A549 (cell line): Measurements from ENCODE around the gene LNX2.

ENCODE experiments used
- BHLHE40 ChIP-seq: IDR thresholded peaks from 2 replicates; pipeline ENCODE4 v1.6.1; 2012; ENCODE audit warnings: low read depth, low read length, inconsistent platforms
- CEBPB ChIP-seq, 2 experiments: fragments of >200 bp in 1 of 2; sonication (Bioruptor Twin) in 1 of 2; formaldehyde crosslinking in 1 of 2; IDR thresholded peaks; 2 replicates each; pipeline ENCODE4 v1.6.1; 2012 to 2016
- CTCF ChIP-seq: fragments of >200 bp; sonication (Bioruptor Twin); formaldehyde crosslinking; IDR thresholded peaks from 3 replicates; pipeline ENCODE4 v1.5.1; 2016
- HDAC2 ChIP-seq: fragments of 200-600 bp; sonication (generic); IDR thresholded peaks from 2 replicates; pipeline ENCODE4 v1.6.1; 2016
- HES2 ChIP-seq: fragments of >200 bp; sonication (Bioruptor Twin); formaldehyde crosslinking; IDR thresholded peaks from 2 replicates; pipeline ENCODE4 v1.6.1; 2016
- JUN ChIP-seq, 2 experiments: fragments of >200 bp; sonication (Bioruptor Twin); formaldehyde crosslinking; IDR thresholded peaks; 2 replicates in 1 of 2; 3 replicates in 1 of 2; pipeline ENCODE4 v1.6.1; 2016 to 2017
- MAFK ChIP-seq: fragments of 450-650 bp; IDR thresholded peaks from 2 replicates; pipeline ENCODE4 v1.6.1; 2014; ENCODE audit not compliant: partially characterized antibody
- MAX ChIP-seq: IDR thresholded peaks from 2 replicates; pipeline ENCODE4 v1.6.1; 2012
- NR3C1 ChIP-seq: fragments of >200 bp; sonication (Bioruptor Twin); formaldehyde crosslinking; IDR thresholded peaks from 3 replicates; pipeline ENCODE4 v1.6.1; 2017
- POLR2A ChIP-seq: IDR thresholded peaks from 2 replicates; pipeline ENCODE4 v1.6.1; 2012; ENCODE audit warnings: mild to moderate bottlenecking, low read length
- RAD21 ChIP-seq, 2 experiments: fragments of >200 bp in 1 of 2; sonication (Bioruptor Twin) in 1 of 2; formaldehyde crosslinking in 1 of 2; IDR thresholded peaks in 1 of 2; conservative IDR thresholded peaks in 1 of 2; 2 replicates in 1 of 2; 3 replicates in 1 of 2; pipeline ENCODE4 v1.6.1; 2012 to 2018; ENCODE audit warnings: inconsistent platforms in 1 of 2
- RCOR1 ChIP-seq: fragments of 150-350 bp; IDR thresholded peaks from 2 replicates; pipeline ENCODE4 v1.6.1; 2014; ENCODE audit warnings: antibody characterized with exemption, low read length, low read depth
- USF2 ChIP-seq: fragments of 450-650 bp; IDR thresholded peaks from 2 replicates; pipeline ENCODE4 v1.6.1; 2014; ENCODE audit warnings: antibody characterized with exemption

GRCh38 chr13:27508802-27509201, 111.5 kb downstream of the LNX2 start:
- no peak for TF ChIP-seq RAD21 (conservative IDR thresholded peaks at IDR 0.05 in 1 of 2, IDR thresholded peaks at IDR 0.05 in 1 of 2)
- TF ChIP-seq CTCF: no peak
- no peak for TF ChIP-seq NR3C1
- no peak for TF ChIP-seq JUN (IDR thresholded peaks at IDR 0.05)
- no peak for TF ChIP-seq CEBPB (IDR thresholded peaks at IDR 0.05)
- TF ChIP-seq USF2: no peak
- no peak for TF ChIP-seq POLR2A
- no peak for TF ChIP-seq HES2
- no peak for TF ChIP-seq MAFK
- no peak for TF ChIP-seq RCOR1
- TF ChIP-seq MAX: no peak
- no peak for TF ChIP-seq HDAC2
- TF ChIP-seq BHLHE40: no peak
